WTC11 (cell line): ENCODE data around the gene OMD. TPM values are rescaled to one million over a fixed set of nuclear protein-coding genes. Genes with fewer than 3 reads are reported as not detected.

Experiments
- ATAC-seq: fragments of 200-7000 bp; cut with Tn5 transposase; 2 replicates; pipeline ENCODE4 v1.10.0; 2021; ENCODE audit warnings: mild to moderate bottlenecking, moderate library complexity
- CTCF ChIA-PET: fragments of 300-600 bp; sonication (Branson Sonifier 250); formaldehyde crosslinking; loops from one replicate; lab custom pipeline; 2021; ENCODE audit warnings: antibody characterized with exemption; lab: Charles Lee
- POLR2A ChIA-PET: fragments of 350-600 bp; sonication (Branson Sonifier 250); formaldehyde crosslinking; loops from one replicate; lab custom pipeline; 2021; ENCODE audit warnings: antibody characterized with exemption; lab: Charles Lee
- DNase-seq: peaks from one replicate; pipeline ENCODE4 v3.0.0; 2021; ENCODE audit warnings: low spot score
- H3K27ac Mint-ChIP-seq: 2 replicates; pipeline ENCODE4 v1.8.0; 2021; ENCODE audit warnings: mixed read lengths
- H3K27me3 Mint-ChIP-seq: 2 replicates; pipeline ENCODE4 v1.8.0; 2021; ENCODE audit warnings: low read depth, mild to moderate bottlenecking, moderate library complexity, mixed read lengths
- H3K36me3 Mint-ChIP-seq: 2 replicates; pipeline ENCODE4 v1.8.0; 2021; ENCODE audit warnings: mixed read lengths
- H3K4me1 Mint-ChIP-seq: 2 replicates; pipeline ENCODE4 v1.8.0; 2022; ENCODE audit warnings: mixed read lengths
- H3K4me3 Mint-ChIP-seq: 2 replicates; pipeline ENCODE4 v1.8.0; 2021; ENCODE audit warnings: mild to moderate bottlenecking, moderate library complexity, mixed read lengths
- H3K9me3 Mint-ChIP-seq: 2 replicates; pipeline ENCODE4 v1.8.0; 2021; ENCODE audit warnings: mixed read lengths
- ATF6 ChIP-seq: sonication (generic); formaldehyde crosslinking; IDR thresholded peaks from 2 replicates; pipeline ENCODE4 v1.8.1; 2023; ENCODE audit warnings: mild to moderate bottlenecking, missing genetic modification reagents
- E2F1 ChIP-seq: sonication (generic); formaldehyde crosslinking; IDR thresholded peaks from 2 replicates; pipeline ENCODE4 v1.8.0; 2022; ENCODE audit warnings: mild to moderate bottlenecking, missing genetic modification reagents
- ETV6 ChIP-seq: sonication (generic); formaldehyde crosslinking; IDR thresholded peaks from 2 replicates; pipeline ENCODE4 v1.8.1; 2022; ENCODE audit warnings: mild to moderate bottlenecking, missing genetic modification reagents
- FOXJ3 ChIP-seq: sonication (generic); formaldehyde crosslinking; IDR thresholded peaks from 2 replicates; pipeline ENCODE4 v1.9.0; 2021; ENCODE audit warnings: missing genetic modification reagents, mild to moderate bottlenecking, borderline replicate concordance
- GRHL2 ChIP-seq: fragments of 250-450 bp; sonication (Bioruptor Pico); IDR thresholded peaks from 2 replicates; pipeline ENCODE4 v1.8.0; 2022; ENCODE audit warnings: mild to moderate bottlenecking, moderate library complexity; ENCODE audit not compliant: insufficient replicate concordance, severe bottlenecking
- GTF2I ChIP-seq: fragments of 250-450 bp; sonication (Bioruptor Pico); conservative IDR thresholded peaks from 2 replicates; pipeline ENCODE4 v1.4.0; 2021; ENCODE audit warnings: mild to moderate bottlenecking
- HMGXB4 ChIP-seq: sonication (generic); formaldehyde crosslinking; IDR thresholded peaks from 2 replicates; pipeline ENCODE4 v1.8.1; 2023; ENCODE audit warnings: mild to moderate bottlenecking, moderate library complexity, missing genetic modification reagents
- IRF2 ChIP-seq: sonication (generic); formaldehyde crosslinking; IDR thresholded peaks from 2 replicates; pipeline ENCODE4 v1.8.0; 2022; ENCODE audit warnings: low read depth, missing genetic modification reagents, borderline replicate concordance
- MLX ChIP-seq: sonication (generic); formaldehyde crosslinking; IDR thresholded peaks from 2 replicates; pipeline ENCODE4 v1.8.1; 2023; ENCODE audit warnings: mild to moderate bottlenecking, missing genetic modification reagents, moderate library complexity
- MXD4 ChIP-seq: fragments of 250-450 bp; sonication (Bioruptor Pico); IDR thresholded peaks from 2 replicates; pipeline ENCODE4 v1.8.0; 2021; ENCODE audit warnings: mild to moderate bottlenecking, moderate library complexity, borderline replicate concordance
- NFYB ChIP-seq: sonication (generic); formaldehyde crosslinking; conservative IDR thresholded peaks from 2 replicates; pipeline ENCODE4 v1.8.0; 2022; ENCODE audit warnings: low read depth, missing genetic modification reagents
- STAT6 ChIP-seq: sonication (generic); formaldehyde crosslinking; conservative IDR thresholded peaks from 2 replicates; pipeline ENCODE4 v1.8.1; 2023; ENCODE audit warnings: mild to moderate bottlenecking, low read depth, missing genetic modification reagents, moderate library complexity
- TCF7 ChIP-seq: sonication (generic); formaldehyde crosslinking; IDR thresholded peaks from 2 replicates; pipeline ENCODE4 v1.8.0; 2022; ENCODE audit warnings: mild to moderate bottlenecking, low read depth, missing genetic modification reagents, moderate library complexity
- TEAD1 ChIP-seq: sonication (generic); formaldehyde crosslinking; IDR thresholded peaks from 2 replicates; pipeline ENCODE4 v1.8.0; 2022; ENCODE audit warnings: mild to moderate bottlenecking, missing genetic modification reagents
- USF1 ChIP-seq: sonication (generic); formaldehyde crosslinking; IDR thresholded peaks from 2 replicates; pipeline ENCODE4 v1.8.0; 2022; ENCODE audit warnings: mild to moderate bottlenecking, missing genetic modification reagents
- ZNF121 ChIP-seq: sonication (generic); formaldehyde crosslinking; IDR thresholded peaks from 2 replicates; pipeline ENCODE4 v1.8.0; 2023; ENCODE audit warnings: missing genetic modification reagents
- ZNF281 ChIP-seq: sonication (generic); formaldehyde crosslinking; IDR thresholded peaks from 2 replicates; pipeline ENCODE4 v1.8.0; 2023; ENCODE audit warnings: mild to moderate bottlenecking, missing genetic modification reagents
- ZNF396 ChIP-seq: fragments of 250-450 bp; sonication (Bioruptor Pico); IDR thresholded peaks from 2 replicates; pipeline ENCODE4 v1.8.0; 2021; ENCODE audit warnings: mild to moderate bottlenecking, moderate library complexity, borderline replicate concordance
- ZNF423 ChIP-seq: fragments of 250-450 bp; sonication (Bioruptor Pico); IDR thresholded peaks from 2 replicates; pipeline ENCODE4 v2.1.2; 2022; ENCODE audit warnings: mild to moderate bottlenecking, moderate library complexity
- ZSCAN18 ChIP-seq: fragments of 250-450 bp; sonication (Bioruptor Pico); IDR thresholded peaks from 2 replicates; pipeline ENCODE4 v2.1.2; 2022; ENCODE audit warnings: mild to moderate bottlenecking, moderate library complexity
- total RNA-seq: library from RNA; stranded (reverse); gene quantifications from 3 replicates; pipeline ENCODE4 v1.2.3, GENCODE V29; 2021

Gene OMD
- total RNA-seq, 1 experiment from 2014 or later = not detected

GRCh38 chr9:92446536-92446935, 22.3 kb upstream of the OMD start:
- H3K36me3 Mint-ChIP-seq = 0 out of 2 replicates have a peak, but pooled peaks cover 3% of the 10 kb centered on the region
- no peak for DNase-seq
- CTCF ChIA-PET = interaction anchor here (0.6 to 0.7 kb wide), 3 partner anchors 147 to 308 kb away, joined by 4 to 5 read pairs (median 4); no protein-coding TSS in a partner anchor
- POLR2A ChIA-PET = interaction anchor here (0.6 to 0.7 kb wide), 2 partner anchors 703 to 1896 kb away, joined by 4 read pairs; no protein-coding TSS in a partner anchor
- TF ChIP-seq TCF7 = no peak
- H3K27ac Mint-ChIP-seq = no peak overlapping the region
- H3K27me3 Mint-ChIP-seq = no peaks in the 10 kb centered on the region; the same call in 1 of the 2 replicates
- no peak overlapping the region for H3K4me3 Mint-ChIP-seq
- H3K9me3 Mint-ChIP-seq = peaks cover 8% of the 10 kb centered on the region
- H3K4me1 Mint-ChIP-seq = peaks cover 8% of the 10 kb centered on the region
- ATAC-seq = no peak

GRCh38 chr9:92444841-92445240, 20.6 kb upstream of the OMD start:
- Mint-ChIP-seq H3K27me3 (no peaks in the 10 kb centered on the region; the same call in 1 of the 2 replicates), H3K27ac (no peak overlapping the region), H3K4me1 (peaks cover 8% of the 10 kb centered on the region), H3K9me3 (peaks cover 8% of the 10 kb centered on the region), H3K4me3 (no peak overlapping the region), H3K36me3 (no peaks in the 10 kb centered on the region)
- ChIA-PET POLR2A (no interaction called here), CTCF (interaction anchor here (1.3 kb wide), 1 partner anchor 116 kb away, joined by 3 read pairs; no protein-coding TSS in a partner anchor)
- TF ChIP-seq ZNF281 (CRISPR knock-in tag) = no peak
- no peak for TF ChIP-seq USF1 (CRISPR knock-in tag)
- TF ChIP-seq FOXJ3 = no peak
- TF ChIP-seq TEAD1 (CRISPR knock-in tag) = no peak
- TF ChIP-seq STAT6 = no peak
- TF ChIP-seq ETV6 (CRISPR knock-in tag) = no peak
- no peak for TF ChIP-seq HMGXB4 (CRISPR knock-in tag)
- no peak for TF ChIP-seq ZNF423 (CRISPR knock-in tag)
- no peak for TF ChIP-seq NFYB
- no peak for TF ChIP-seq E2F1
- ATAC-seq (no peak), DNase-seq (no peak)

- Mint-ChIP-seq H3K36me3 (no peaks in the 10 kb centered on the region), H3K27me3 (no peaks in the 10 kb centered on the region), H3K9me3 (peaks cover 10% of the 10 kb centered on the region), H3K4me1 (no peaks in the 10 kb centered on the region), H3K4me3 (no peak overlapping the region), H3K27ac (no peak overlapping the region)
- ChIA-PET POLR2A (no interaction called here), CTCF (no interaction called here)
- ATAC-seq = no peak
- no peak for DNase-seq
- TF ChIP-seq ATF6 (CRISPR knock-in tag) (no peak), MXD4 (CRISPR knock-in tag) (no peak), MLX (no peak), GRHL2 (CRISPR knock-in tag) (no peak), ZNF396 (CRISPR knock-in tag) (no peak), ZNF121 (CRISPR knock-in tag) (no peak), GTF2I (CRISPR knock-in tag) (no peak), ZSCAN18 (no peak), IRF2 (CRISPR knock-in tag) (no peak)
Observed at GRCh38 chr9:92440751-92441046, 16.4 kb upstream of the OMD start.
